HG02840 (cell line): ENCODE data around the gene ZC3H12A.

Source experiments
- ATAC-seq: cut with Tn5 transposase; IDR thresholded peaks from one replicate; pipeline ENCODE4 v1.9.1; 2021; ENCODE audit warnings: mild to moderate bottlenecking, moderate library complexity, moderate number of reproducible peaks; ENCODE audit not compliant: unreplicated experiment, low FRiP score

Gene ZC3H12A

DNA sequence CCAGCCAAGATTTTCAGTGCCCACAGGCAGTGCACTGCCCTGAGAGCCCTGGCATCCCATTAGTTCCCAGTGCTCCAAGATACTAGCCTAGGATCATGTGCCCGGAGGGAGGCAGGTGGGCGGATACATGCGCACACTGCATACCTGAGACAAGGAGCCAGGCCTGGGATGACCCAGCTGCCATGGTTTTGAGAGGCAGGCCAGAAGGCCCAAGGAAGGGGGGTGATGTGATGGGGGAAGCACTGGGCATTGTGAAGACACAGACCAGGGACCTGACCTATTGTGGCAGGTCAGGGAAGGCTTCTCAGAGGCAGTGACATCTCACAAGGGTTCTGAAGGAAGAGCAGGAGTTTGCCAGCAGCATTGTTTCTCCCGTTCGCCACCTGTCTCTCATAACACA, 3.6 kb downstream of the ZC3H12A start:
- ATAC-seq: no peak

DNA sequence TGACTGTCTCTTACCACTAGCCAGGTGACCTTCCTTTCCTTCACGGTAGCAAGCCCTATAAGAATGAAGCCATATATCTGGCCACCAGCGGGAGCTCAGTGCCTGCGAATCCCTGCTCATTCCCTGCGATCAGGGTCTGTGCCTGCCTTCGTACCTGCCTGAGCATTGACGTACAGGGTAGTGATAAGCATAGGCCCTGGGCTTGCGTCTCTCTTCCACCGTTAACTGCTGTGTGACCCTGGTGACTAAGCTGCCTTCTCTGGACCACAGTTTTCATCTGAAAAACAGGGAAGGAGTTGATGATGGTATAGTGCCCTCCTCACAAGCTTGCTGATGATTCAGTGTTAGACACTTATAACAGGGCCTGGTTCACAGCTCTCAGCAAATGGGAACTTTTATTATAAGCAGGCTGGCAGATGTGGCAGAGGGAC, 4.1 kb downstream of the ZC3H12A start:
- no peak for ATAC-seq

DNA sequence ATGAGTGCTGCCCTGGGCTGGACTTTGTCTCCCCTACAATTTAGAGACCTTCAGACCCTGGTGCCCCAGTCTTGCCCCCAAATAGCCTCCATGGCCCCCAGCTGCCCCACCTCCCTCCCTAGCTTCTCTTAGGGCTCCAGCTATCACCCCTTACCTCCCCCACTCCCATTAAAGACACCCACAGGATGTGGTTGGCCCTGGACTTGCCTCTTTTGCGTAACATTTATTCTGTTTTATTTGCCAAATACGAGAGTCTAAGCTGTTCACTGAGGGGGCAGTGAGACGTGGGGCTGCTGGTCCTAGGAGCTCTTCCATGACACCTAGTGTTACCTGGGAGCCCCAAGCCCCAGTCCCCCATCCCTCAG, 4.5 kb downstream of the ZC3H12A start:
- no peak for ATAC-seq

DNA sequence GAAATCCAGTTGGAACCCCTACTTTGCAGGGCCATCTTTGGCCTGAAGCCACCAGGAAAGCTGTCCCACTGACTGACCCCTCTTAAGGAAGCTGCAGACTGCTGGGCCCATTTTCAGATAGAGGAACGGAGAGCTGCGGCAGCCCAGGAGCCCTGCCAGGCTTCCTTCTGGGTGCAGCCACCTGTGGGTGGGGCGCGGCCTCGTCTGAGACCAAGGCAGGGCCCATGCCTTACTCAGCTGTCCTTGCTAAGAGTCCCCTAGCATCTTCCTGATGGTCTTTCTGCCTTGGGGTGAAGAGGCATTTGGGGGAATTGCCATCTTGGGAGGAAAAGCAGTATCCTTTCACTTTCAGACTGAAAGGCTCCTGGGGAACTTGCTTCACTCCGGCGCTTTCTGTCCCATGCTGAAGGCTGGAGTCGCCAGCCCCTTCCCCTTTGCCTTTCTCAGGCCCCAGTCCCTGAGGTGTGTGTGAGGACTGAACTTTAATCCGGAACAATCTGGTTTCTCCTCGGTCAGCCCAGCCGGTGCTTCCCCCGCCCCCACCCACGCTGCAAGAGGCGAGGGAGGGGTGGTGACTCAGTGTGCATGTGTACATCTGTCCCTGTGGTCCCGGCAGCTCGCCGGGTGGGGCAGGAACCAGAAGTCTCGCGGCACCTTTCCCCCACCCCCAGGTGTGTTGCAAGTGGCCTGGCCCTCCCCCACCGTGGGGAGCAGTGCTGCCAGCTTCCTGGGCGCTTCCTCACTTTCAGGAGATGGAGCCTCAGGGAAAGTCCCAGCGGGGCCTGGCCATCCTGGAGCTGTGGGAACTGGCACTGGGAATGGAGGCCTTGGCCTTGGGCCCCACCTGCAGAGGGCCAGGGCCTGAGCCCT, 5.1 kb downstream of the ZC3H12A start:
- no peak for ATAC-seq

DNA sequence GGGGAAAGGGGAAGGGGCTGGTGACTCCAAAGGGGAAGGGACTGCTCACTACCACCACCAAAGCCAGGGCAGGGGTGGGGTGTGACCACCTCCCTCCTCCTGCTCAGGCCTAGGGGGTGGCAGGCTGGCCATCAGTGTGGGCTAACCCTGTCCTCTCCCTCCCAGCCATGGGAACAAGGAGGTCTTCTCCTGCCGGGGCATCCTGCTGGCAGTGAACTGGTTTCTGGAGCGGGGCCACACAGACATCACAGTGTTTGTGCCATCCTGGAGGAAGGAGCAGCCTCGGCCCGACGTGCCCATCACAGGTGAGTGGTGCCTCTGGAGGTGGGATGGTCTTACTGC, 5.7 kb downstream of the ZC3H12A start:
- no peak for ATAC-seq

DNA sequence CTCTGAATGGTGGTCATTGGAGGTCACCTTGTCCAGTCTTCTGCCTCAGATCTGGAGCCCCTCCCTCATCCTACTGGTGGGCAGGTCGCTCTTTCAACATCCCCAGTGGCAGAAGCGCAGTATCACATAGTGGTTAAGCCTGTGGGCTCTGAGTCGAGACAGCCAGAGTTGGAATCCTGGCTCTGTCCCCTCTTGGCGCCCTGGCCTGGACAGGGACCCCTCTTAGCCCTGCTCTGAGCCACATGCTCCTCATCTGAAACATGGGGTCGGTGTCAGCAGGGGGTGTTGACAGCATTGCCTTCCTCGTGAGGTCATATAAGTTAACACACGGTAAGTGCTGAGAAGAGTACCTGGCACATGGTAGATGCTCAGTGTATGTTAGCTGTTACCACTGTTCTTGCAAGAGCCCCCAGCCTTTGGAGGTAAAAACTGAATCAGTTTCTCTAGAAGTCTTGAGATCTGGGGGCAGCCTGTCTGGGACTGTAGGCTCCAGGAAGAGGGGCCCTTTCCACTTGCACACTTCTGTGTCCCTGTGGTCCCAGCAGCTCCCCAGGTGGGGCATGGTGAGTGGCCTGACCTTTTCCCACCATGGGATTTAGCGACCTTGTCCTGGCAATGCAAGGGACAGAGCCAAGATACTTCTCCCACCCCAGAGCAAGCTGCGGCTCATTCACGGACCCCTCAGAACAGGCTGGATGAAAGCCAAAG, 6.4 kb downstream of the ZC3H12A start:
- ATAC-seq: no peak

DNA sequence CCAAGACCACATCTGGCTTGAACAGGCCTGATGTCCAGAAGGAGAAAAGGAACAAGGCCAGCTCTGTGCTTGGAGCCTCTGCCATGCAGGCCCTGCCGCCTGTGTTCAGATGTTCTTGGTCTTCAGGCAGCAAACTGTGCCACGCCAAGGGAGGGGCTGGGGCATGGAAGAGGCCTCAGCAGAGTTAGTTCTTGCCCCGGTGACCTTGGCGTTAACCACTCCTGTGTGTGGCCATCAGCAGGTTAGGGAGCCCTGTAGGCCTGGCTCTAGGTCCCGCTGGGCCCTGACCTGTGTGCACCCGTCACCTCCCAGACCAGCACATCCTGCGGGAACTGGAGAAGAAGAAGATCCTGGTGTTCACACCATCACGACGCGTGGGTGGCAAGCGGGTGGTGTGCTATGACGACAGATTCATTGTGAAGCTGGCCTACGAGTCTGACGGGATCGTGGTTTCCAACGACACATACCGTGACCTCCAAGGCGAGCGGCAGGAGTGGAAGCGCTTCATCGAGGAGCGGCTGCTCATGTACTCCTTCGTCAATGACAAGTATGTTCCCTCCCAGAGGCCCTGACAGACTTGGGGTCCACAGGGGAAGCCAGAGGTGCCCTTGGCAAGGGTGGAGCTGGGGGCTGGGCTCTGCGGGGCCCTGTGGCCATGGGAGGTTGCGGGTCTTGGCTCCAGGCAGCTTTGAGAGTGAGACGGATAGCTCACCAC, 7.1 kb downstream of the ZC3H12A start:
- ATAC-seq: no peak

DNA sequence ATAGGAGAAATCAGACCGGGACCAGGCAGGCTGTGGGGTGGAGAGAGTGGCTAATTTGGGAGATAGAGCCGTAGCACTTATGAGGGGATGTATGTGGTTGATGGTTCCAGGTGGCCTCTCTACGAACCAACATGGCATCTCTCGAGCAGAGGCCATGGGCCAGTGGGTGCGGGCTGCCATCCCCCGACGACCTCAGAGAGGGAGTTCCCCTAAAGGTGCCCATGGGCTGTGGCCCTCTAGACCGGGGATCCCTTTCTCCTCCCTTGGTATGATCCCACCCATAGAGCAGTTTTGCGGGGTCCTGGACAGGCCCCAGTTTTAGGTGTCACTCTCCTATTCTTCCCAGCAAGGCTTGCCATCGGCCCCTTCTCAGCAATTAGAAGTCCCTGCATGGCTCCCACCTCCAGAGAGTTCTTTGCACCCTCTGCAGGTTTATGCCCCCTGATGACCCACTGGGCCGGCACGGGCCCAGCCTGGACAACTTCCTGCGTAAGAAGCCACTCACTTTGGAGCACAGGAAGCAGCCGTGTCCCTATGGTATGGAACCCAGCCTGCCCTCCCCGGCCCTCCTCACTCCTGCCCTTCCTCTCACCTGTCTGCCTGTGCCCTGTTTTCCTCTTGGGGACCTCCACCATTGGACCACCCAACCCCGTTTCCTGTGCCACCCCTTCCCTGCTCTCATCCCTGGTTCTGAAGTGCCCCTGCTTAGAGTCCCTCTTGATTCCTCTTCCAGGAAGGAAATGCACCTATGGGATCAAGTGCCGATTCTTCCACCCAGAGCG, 7.8 kb downstream of the ZC3H12A start:
- no peak for ATAC-seq

DNA sequence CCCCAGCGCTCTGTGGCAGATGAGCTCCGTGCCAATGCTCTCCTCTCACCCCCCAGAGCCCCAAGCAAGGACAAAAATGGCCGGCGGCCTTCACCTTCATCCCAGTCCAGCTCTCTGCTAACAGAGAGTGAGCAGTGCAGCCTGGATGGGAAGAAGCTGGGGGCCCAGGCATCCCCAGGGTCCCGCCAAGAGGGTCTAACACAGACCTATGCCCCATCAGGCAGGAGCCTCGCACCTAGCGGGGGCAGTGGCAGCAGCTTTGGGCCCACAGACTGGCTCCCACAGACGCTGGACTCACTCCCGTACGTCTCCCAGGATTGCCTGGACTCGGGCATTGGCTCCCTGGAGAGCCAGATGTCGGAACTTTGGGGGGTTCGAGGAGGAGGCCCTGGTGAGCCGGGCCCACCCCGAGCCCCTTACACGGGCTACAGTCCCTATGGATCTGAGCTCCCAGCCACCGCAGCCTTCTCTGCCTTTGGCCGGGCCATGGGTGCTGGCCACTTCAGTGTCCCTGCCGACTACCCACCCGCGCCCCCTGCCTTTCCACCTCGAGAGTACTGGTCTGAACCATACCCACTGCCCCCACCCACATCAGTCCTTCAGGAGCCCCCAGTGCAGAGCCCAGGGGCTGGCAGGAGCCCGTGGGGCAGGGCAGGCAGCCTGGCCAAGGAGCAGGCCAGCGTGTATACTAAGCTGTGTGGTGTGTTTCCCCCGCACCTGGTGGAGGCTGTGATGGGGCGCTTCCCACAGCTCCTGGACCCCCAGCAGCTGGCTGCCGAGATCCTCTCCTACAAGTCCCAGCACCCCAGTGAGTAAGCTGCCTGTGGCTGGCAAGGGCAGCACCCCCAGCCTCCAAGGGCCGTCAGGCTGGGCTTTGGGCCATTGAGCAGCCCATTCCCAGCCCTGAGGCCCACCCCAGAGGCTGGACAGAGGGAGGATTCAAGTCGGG, 8.7 kb downstream of the ZC3H12A start:
- ATAC-seq: no peak

DNA sequence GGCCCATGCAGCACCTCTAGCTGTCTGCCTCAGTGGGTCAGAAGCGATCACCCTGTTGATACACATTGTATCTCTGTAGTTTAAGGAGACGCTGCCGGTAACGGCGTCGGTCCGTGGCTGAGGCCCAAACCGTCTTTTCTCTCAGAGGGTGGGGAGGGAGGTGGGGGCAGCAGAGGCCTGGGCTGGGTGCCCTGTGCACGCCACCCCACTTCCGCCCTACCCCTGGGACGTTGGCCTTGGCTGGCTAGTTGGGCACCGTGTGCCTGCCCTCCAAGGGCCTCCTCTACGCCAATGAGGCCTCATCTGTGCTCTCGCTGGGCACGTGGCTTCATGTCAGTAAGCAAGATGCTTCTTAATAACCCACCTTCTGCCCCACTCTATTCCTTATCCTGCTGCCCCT, 9.4 kb downstream of the ZC3H12A start:
- ATAC-seq: no peak

DNA sequence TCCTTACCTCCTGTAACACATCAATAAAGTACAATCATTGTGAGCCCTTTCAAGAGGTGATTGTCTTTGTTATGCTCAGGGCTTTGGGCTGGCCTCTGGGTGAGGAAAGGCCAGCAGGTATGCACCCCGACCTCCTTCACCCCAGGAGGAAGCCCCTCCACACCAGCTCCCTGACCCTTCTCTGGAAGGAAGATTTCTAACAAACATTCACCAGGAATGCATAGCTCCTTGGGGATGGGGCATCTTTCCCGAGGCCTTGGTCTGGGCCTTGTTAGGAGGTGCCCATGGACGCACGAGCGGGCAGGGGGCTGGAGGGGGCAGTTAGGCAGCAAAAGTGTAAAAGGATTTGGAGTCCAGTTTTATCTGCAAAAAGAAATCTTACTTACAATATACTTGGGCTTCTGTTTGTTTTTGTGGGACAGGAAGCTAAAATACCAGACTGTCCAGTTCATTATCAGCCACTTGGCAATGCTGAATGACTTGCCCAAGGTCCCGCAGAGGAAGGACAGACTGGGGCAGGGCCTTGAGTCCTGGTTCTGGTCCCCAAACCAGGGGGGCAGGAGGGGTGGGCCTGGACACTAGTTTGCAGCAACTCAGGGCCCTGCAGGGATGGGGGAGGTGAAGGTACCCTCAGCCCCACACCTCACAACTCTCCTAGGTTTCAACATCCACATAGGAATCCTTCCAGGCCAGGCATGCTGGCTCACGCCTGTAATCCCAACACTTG, 10.1 kb downstream of the ZC3H12A start:
- no peak for ATAC-seq

DNA sequence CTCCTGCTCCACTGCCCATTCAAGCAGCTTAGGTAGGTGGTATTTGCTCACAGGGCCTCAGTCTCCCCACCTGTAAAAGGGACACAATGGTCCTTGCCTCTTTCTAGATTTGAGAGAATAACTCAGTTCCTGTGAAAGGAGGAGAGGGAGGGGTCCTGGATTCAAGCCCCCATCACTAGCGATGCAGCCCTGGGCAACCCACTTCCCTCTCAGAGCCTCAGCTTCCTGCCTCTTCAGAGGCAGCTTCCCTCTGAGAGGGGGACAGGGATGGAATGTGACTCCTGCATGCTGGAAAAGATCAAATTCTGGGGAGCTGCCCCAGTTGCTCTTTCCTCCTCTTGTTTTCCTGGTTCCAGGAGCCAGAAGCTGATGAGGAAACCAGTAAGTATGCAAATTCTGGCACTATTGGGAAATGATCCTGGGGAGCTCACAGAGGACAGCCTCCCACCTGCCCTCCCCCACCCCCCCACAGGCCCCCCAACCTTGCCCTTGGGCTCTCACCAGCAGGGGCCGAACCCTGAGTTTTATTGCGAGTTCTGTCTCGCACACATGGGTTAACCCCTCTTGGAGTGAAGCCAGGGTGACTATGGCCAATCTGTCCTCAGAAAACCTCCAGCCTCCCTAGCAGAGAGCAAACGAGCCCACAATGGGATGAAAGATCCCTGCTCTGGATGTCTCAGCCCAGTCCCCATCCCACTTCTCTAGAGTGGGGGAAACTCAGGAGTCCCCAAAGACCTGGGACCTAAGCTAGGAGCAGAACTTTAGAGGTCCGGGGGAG, 11.7 kb downstream of the ZC3H12A start:
- ATAC-seq: no peak

DNA sequence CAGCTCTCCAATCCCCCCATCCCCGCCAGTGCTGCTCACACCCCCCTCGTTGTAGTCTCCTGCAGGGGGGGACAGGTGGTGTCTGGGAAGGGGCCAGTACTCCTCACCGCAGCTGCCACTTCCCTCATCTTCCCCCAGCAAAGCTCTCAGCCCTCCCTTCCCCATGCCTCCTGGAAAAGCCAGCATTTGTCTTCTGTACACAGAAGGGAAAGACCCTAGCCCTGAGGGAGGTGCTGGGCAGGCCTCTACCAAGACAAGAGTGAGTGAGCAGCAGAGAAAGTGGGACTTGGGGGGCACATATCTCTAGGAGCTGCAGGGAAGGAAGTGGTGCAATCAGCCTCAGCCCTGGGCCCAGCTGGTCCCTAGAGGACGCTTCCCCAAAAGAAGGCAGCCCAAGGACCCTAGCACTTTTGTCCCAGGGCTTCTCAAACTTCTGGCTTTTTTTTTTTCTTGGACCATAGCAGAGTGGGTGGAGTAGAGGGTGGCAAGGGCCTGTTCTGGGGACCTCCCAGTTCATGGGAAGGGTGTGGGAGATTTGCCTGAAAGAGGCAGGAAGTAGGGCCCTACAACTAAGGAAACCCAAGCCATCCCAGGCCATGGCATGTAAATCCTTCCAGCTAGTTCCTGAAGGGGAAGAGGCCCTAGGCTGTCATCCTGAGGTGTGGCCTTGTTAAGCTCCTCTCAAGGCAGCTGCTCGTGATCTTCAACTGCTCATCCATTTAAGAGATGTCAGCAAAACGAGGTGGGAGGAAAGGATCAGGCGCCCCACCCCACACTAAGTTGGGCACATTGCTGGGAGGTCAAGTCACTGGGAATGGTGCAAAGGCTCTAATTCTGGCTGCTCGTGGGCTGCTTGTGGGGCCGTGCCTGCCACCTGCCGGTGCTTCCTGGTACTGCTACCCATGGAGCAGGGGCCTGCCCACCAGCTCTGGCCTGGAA, 12.6 kb downstream of the ZC3H12A start:
- no peak for ATAC-seq

DNA sequence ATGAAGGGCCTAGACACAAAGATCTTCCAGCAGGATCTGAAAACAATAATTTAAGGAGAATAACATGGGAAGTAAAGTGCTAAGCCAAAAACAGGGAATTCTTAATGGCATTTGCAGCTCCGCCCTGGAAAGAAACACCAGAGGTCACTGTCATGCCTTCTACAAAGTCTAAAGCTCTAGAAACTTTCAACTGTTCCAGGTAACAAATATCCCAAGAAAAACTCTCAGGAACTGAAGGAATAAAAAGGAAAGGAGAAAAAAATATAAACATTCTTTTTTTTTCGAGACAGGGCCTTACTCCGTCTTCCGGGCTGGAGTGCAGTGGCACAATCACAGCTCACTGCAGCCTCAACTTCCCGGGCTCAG, 13.2 kb downstream of the ZC3H12A start:
- ATAC-seq: no peak

DNA sequence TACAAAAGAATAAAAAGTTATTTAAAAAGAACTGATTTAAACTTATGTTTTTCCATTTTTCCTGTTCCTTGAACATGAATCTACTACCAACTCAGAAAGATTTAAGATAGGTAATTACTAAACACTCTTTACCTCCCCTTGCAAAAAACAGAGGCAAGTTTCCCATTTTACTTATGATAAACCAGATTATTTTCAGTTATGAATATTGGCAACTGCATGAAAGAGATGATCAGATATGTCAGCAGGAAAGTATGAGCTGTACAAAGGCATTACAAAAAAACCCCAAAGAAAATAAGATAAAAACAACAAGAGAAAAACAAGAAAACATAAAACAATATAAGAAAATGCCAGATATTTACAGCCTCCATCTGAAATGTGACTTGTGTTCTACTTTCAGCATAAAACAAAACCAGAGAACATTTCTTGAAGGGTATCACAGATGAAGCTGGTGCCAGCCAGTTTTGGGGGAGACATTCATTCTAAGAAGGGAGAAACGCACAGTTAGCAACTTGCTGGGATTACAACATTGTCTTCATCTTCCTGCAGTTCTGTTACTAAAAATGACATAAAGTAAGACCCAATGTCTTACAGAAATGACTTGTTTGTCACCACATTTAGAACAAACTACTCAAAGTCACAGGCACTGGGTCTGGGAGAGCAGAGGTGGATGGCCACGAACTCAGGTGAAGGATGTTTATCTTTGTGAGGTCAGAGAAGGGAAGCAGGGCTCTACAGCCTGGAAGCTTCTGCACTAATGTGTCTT, 19.1 kb downstream of the ZC3H12A start:
- no peak for ATAC-seq

DNA sequence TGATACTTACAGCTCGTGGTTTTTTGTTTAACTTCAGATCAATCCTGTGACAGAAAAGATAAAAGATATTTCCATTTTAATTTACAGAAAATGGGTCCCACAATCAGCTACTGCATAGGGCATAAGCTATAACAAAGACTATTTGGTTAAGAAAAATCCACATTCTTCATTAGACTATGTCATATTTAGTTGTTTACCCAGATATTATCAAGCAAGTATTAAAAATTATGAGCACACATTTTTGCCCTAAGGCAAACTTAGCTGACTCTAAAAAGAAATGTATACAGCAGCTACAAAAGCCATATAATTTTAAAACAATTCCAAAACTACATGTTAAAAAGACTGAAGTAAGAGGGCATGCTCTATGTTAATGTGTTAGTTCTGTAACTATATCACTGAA, 21.5 kb downstream of the ZC3H12A start:
- ATAC-seq: no peak
